ENCODE results near the gene MT3. TPM values are rescaled to one million over a fixed set of nuclear protein-coding genes. Genes with fewer than 3 reads are reported as not detected.

The MT3 gene
- total RNA-seq, 1 donor from 2014 or later, result not detected

DNA sequence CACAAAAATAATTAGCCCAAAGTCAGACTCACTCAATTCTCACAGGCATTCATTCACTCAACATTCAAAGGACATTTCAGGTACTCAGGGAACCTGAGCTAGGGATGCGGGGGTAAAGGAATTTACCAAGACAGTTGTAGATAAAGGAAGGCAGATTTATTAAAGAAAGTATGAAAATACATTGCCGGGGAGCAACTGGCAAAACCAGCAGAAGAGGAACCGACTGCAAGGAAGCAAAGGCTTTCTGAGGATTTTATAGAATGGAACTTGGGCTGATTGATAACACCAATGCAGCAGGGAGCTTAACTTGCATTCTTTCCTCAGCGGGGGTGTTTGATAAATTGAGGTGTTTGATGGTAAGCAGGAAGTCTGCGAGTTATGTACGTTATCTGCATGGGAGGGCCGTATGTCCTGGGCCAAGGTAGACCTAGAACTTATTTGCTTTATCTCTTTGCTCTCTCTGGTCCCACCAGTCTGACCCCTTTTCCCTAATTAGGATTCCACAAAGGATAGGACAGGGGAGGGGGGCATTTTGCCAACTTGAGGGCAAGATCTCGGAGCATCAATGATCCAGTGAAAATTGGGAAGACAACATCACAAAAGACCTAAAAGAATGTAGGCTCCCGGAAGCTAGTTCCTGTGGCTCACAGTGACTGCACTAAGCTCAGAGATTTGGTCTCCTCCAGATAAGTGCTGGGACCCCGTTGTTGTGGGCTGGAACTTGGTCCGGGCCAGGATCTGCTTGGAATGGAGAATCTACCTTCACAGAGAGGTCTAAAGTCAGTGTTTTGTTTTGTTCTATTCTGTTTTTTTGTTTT, 5.8 kb upstream of the MT3 start:
- intact Hi-C loops (cut with DNase I), result no loop called here
- Histone ChIP-seq H3K36me3 (no peaks in the 10 kb centered on the region), H3K4me3 (no peak overlapping the region), H3K9me3 (no peaks in the 10 kb centered on the region), H3K27me3 (ENCODE audit: low read depth) (peaks cover 8% of the 10 kb centered on the region), H3K27ac (no peak overlapping the region), H3K4me1 (no peaks in the 10 kb centered on the region)
- ATAC-seq, result no peak
- no peak for DNase-seq
- TF ChIP-seq, protein P1, sequence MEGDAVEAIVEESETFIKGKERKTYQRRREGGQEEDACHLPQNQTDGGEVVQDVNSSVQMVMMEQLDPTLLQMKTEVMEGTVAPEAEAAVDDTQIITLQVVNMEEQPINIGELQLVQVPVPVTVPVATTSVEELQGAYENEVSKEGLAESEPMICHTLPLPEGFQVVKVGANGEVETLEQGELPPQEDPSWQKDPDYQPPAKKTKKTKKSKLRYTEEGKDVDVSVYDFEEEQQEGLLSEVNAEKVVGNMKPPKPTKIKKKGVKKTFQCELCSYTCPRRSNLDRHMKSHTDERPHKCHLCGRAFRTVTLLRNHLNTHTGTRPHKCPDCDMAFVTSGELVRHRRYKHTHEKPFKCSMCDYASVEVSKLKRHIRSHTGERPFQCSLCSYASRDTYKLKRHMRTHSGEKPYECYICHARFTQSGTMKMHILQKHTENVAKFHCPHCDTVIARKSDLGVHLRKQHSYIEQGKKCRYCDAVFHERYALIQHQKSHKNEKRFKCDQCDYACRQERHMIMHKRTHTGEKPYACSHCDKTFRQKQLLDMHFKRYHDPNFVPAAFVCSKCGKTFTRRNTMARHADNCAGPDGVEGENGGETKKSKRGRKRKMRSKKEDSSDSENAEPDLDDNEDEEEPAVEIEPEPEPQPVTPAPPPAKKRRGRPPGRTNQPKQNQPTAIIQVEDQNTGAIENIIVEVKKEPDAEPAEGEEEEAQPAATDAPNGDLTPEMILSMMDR (IDR thresholded peaks at IDR 0.05), result no peak

DNA sequence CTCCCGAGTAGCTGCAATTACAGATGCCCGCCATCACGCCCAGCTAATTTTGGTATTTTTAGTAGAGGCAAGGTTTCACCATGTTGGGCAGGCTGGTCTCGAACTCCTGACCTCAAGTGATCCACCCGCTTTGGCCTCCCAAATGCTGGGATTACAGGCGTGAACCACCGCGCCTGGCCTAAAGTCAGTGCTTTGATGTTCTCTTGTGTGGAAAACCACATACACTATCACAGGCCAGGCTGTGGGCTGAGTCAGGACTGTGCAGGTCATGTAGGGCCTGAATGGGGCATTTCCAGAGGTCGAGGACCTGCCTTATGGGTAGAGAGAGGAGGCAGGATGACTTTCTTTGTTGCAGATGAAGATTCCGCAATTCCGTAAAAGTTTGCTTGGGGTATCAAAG, 5.1 kb upstream of the MT3 start:
- Histone ChIP-seq H3K9me3 (no peaks in the 10 kb centered on the region), H3K27ac (no peak overlapping the region), H3K27me3 (ENCODE audit: low read depth) (peaks cover 15% of the 10 kb centered on the region), H3K4me3 (no peak overlapping the region), H3K4me1 (peaks cover 5% of the 10 kb centered on the region), H3K36me3 (no peaks in the 10 kb centered on the region)
- no peak for ATAC-seq
- no peak for DNase-seq
- intact Hi-C loops (cut with DNase I), result no loop called here
- TF ChIP-seq, protein P1 (IDR thresholded peaks at IDR 0.05), result no peak

DNA sequence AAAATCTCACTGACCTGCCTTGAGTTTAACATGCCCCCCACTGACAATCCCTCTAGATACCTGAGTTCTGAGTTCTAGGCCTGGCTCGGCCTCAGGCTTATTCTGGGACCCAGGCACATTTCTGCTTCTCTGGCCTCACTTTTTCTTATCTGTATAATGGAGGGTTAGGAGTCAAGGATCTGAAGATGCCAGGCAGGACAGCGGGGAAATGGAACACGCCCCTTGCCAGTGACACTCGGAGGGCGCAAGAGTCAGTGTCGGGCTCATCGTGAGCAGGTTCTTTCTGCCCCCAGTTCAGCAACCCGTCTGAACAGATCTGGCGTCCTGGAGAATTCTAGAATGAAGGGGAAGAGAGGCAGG, 567 bp upstream of the MT3 start:
- TF ChIP-seq, protein P1 (IDR thresholded peaks at IDR 0.05), result no peak
- H3K4me1 ChIP-seq, result peaks cover 11% of the 10 kb centered on the region
- H3K27ac ChIP-seq, result no peak overlapping the region
- H3K4me3 ChIP-seq, result peak overlapping the region; percentile 42
- DNase-seq (no peak), ATAC-seq (no peak)
- no peaks in the 10 kb centered on the region for H3K9me3 ChIP-seq
- H3K36me3 ChIP-seq, result no peaks in the 10 kb centered on the region
- intact Hi-C loops (cut with DNase I), result no loop called here
- H3K27me3 ChIP-seq (ENCODE audit: low read depth), result peaks cover 32% of the 10 kb centered on the region

DNA sequence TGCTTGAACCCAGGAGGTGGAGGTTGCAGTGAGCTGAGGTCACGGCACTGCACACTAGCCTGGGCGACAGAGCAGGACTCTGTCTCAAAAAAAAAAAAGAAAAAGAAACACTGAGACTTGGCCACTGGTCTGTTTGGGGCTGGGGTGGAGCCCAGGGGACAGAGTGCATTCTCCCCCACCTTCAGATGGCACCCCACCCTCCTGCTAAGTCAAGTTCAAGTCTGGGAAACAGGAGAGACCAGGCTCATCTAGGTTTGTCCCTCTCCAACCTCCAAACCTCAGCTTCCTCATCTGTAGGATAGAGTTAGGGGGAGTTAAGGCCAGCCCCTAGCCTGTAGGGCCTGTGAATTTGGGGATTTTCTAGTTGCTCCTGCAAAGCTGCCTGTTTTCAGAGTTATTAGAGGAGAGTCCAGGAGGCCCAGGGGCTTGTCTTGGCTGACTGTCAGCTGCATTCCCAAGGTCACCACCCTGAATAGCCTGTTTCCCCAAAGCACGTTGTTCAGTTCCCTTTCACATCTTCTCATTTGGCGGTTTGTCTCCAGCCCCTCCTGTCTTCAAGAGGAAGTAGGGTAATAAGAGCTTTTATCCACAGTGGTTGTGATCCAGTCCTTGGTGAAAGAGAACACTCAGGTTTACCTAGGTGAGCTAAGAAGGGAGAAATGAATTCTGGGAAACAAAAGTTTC, 2.2 kb downstream of the MT3 start:
- no peak overlapping the region for H3K27ac ChIP-seq
- H3K4me3 ChIP-seq, result no peak overlapping the region
- H3K36me3 ChIP-seq, result no peaks in the 10 kb centered on the region
- TF ChIP-seq, protein P1 (IDR thresholded peaks at IDR 0.05), result no peak
- ATAC-seq, result peak in 1 of 2 donors; percentile 49
- intact Hi-C loops (cut with DNase I), result no loop called here
- DNase-seq, result no peak
- peaks cover 32% of the 10 kb centered on the region for H3K27me3 ChIP-seq (ENCODE audit: low read depth)
- no peaks in the 10 kb centered on the region for H3K9me3 ChIP-seq
- peaks cover 11% of the 10 kb centered on the region for H3K4me1 ChIP-seq

DNA sequence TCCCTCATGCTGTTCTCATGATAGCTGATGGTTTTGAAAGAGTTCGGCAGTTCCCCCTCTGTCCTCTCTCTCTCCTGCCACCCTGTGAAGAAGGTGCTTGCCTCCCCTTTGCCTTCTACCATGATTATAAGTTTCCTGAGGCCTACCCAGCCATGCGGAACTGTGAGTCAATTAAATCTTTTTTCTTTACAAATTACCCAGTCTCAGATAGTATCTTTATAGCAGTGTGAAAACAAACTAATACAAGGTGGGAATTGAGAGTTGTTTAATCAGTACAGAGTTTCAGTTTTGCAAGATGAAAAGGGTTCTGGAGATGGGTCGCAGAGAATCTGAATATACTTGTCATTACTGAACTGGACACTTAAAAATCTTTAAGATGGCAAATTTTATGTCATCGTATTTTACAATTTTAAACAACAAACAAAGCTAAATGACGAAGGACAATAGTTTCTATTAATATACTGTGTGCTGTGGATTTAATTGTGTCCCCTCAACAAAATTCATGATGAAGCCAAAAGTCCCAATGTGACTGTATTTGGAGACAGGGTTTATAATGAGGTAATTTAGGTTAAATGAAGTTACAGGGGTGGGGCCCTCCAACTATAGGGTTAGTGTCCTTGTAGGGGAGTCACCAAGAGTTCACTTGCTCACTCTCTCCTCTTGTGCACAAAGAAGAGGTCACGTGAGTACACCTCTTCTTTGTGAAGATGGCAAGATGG, 4.4 kb downstream of the MT3 start:
- H3K27ac ChIP-seq, result no peak overlapping the region
- no peak for ATAC-seq
- no peak overlapping the region for H3K4me3 ChIP-seq
- H3K36me3 ChIP-seq, result no peaks in the 10 kb centered on the region
- DNase-seq, result no peak
- peaks cover 23% of the 10 kb centered on the region for H3K27me3 ChIP-seq (ENCODE audit: low read depth)
- intact Hi-C loops (cut with DNase I), result no loop called here
- H3K9me3 ChIP-seq, result no peaks in the 10 kb centered on the region
- TF ChIP-seq, protein P1 (IDR thresholded peaks at IDR 0.05), result no peak
- peaks cover 11% of the 10 kb centered on the region for H3K4me1 ChIP-seq
